ENCODE data around the gene LOX.

DNA sequence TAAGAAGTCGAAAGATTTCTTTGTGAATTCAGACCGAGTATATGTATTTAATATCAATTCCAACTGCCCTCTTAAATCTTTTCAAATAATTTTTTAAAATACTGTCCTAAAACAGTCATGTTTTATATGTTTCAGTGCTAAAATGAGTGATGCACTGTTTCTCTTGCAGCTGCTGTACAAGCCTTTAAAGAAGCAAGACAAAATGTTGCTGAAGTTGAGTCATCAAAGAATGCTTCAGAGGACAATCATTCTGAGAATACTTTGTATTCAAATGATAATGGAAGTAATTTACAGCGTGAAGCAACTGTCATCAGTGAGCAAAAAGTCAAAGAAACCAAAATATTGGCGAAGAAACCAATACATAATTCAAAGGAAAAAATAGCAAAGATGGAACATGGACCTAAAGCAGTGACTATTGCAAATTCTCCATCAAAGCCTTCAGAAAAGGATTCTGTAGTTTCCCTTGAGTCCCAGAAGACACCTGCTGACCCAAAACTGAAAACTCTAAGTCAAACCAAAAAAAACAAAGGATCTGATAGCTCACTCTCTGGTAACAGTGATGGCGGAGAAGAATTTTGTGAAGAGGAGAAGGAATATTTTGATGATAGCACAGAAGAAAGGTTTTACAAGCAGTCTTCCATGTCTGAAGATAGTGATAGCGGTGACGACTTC, 58.0 kb downstream of the LOX start:
- TF ChIP-seq, protein P1, sequence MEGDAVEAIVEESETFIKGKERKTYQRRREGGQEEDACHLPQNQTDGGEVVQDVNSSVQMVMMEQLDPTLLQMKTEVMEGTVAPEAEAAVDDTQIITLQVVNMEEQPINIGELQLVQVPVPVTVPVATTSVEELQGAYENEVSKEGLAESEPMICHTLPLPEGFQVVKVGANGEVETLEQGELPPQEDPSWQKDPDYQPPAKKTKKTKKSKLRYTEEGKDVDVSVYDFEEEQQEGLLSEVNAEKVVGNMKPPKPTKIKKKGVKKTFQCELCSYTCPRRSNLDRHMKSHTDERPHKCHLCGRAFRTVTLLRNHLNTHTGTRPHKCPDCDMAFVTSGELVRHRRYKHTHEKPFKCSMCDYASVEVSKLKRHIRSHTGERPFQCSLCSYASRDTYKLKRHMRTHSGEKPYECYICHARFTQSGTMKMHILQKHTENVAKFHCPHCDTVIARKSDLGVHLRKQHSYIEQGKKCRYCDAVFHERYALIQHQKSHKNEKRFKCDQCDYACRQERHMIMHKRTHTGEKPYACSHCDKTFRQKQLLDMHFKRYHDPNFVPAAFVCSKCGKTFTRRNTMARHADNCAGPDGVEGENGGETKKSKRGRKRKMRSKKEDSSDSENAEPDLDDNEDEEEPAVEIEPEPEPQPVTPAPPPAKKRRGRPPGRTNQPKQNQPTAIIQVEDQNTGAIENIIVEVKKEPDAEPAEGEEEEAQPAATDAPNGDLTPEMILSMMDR (IDR thresholded peaks at IDR 0.05) = no peak
- TF ChIP-seq POLR2A (IDR thresholded peaks at IDR 0.05) = no peak

Data from testis (tissue), 2 donors.